Measurements from ENCODE around the gene ZNG1F. TPM values are rescaled to one million over a fixed set of nuclear protein-coding genes. Genes with fewer than 3 reads are reported as not detected.
"Not testable (repeated sequence)": the region's sequence is repeated elsewhere in the genome, so short reads cannot be mapped to it uniquely, and the experiment has no call there.

The ZNG1F gene
- total and polyA plus RNA-seq, 9 of the 15 experiments (the other 6 are each of a cell fraction or from before 2014, with no cell fraction given), result 6.9 to 104 (median 32.2) TPM

GRCh38 chr9:41219831-41220230 lies 30.7 kb upstream of the ZNG1F start:
- intact Hi-C loops (cut with micrococcal nuclease); H3K4me3 ChIP-seq; H3K4me2 ChIP-seq (ENCODE audit: insufficient read depth, low read length); DNase-seq (ENCODE audit: extremely low read depth in 1 of 4, low spot score in 3 of 4); H2AFZ ChIP-seq (ENCODE audit: low read depth, low read length); H3K4me1 ChIP-seq (replicated peaks in 1 of 2; ENCODE audit: control insufficient read depth in 2 of 2, insufficient read depth in 2 of 2, low read length in 2 of 2); ATAC-seq; H3K27me3 ChIP-seq (ENCODE audit: control insufficient read depth in 2 of 2, insufficient read depth in 2 of 2, low read length in 2 of 2); H3K27ac ChIP-seq (ENCODE audit: extremely low read depth, low read depth, low read length); H3K36me3 ChIP-seq (ENCODE audit: control insufficient read depth, insufficient read depth, low read length); CTCF ChIA-PET (ENCODE audit: low intra/inter-chr PET ratio); H3K9me3 ChIP-seq (replicated peaks; ENCODE audit: control insufficient read depth, insufficient read depth, low read depth, low read length); in situ Hi-C loops (cut with MboI); FAIRE-seq; H3K79me2 ChIP-seq (ENCODE audit: control insufficient read depth, insufficient read depth, low read length); BruUV-seq (replicated peaks); H3K9me1 ChIP-seq (ENCODE audit: control insufficient read depth, insufficient read depth, low read length); POLR2A ChIA-PET; H4K20me1 ChIP-seq (replicated peaks; ENCODE audit: control insufficient read depth, insufficient read depth, low read length); H3K9ac ChIP-seq (ENCODE audit: insufficient read depth in 1 of 2, low read depth in 2 of 2, low read length in 2 of 2): not testable (repeated sequence)
- WGBS (ENCODE audit: insufficient coverage, low coverage, missing lambda C conversion rate), result 0% methylated on average over 2 of the region's 4 CpGs

GRCh38 chr9:41188439-41188838 lies 678 bp downstream of the ZNG1F start:
- H3K4me3 ChIP-seq; H3K9me1 ChIP-seq (ENCODE audit: control insufficient read depth, insufficient read depth, low read length); intact Hi-C loops (cut with micrococcal nuclease); H2AFZ ChIP-seq (ENCODE audit: low read depth, low read length); POLR2A ChIA-PET; H3K9ac ChIP-seq (ENCODE audit: insufficient read depth in 1 of 2, low read depth in 2 of 2, low read length in 2 of 2); H3K27ac ChIP-seq (ENCODE audit: extremely low read depth, low read depth, low read length); FAIRE-seq; H3K4me2 ChIP-seq (ENCODE audit: insufficient read depth, low read length); in situ Hi-C loops (cut with MboI); BruUV-seq (replicated peaks); CTCF ChIA-PET (ENCODE audit: low intra/inter-chr PET ratio); DNase-seq (ENCODE audit: extremely low read depth in 1 of 4, low spot score in 3 of 4); H3K9me3 ChIP-seq (replicated peaks; ENCODE audit: control insufficient read depth, insufficient read depth, low read depth, low read length); ATAC-seq; H4K20me1 ChIP-seq (replicated peaks; ENCODE audit: control insufficient read depth, insufficient read depth, low read length); H3K36me3 ChIP-seq (ENCODE audit: control insufficient read depth, insufficient read depth, low read length); H3K4me1 ChIP-seq (replicated peaks in 1 of 2; ENCODE audit: control insufficient read depth in 2 of 2, insufficient read depth in 2 of 2, low read length in 2 of 2); H3K79me2 ChIP-seq (ENCODE audit: control insufficient read depth, insufficient read depth, low read length); H3K27me3 ChIP-seq (ENCODE audit: control insufficient read depth in 2 of 2, insufficient read depth in 2 of 2, low read length in 2 of 2): not testable (repeated sequence)
- no CpG with 5 or more reads among the region's 11 CpGs for WGBS (ENCODE audit: insufficient coverage, low coverage, missing lambda C conversion rate)

- BruUV-seq (replicated peaks); H3K36me3 ChIP-seq (ENCODE audit: control insufficient read depth, insufficient read depth, low read length); FAIRE-seq; H3K79me2 ChIP-seq (ENCODE audit: control insufficient read depth, insufficient read depth, low read length); H3K4me2 ChIP-seq (ENCODE audit: insufficient read depth, low read length); H3K27me3 ChIP-seq (ENCODE audit: control insufficient read depth in 2 of 2, insufficient read depth in 2 of 2, low read length in 2 of 2); H3K4me1 ChIP-seq (replicated peaks in 1 of 2; ENCODE audit: control insufficient read depth in 2 of 2, insufficient read depth in 2 of 2, low read length in 2 of 2); in situ Hi-C loops (cut with MboI); H3K9me3 ChIP-seq (replicated peaks; ENCODE audit: control insufficient read depth, insufficient read depth, low read depth, low read length); H3K9ac ChIP-seq (ENCODE audit: insufficient read depth in 1 of 2, low read depth in 2 of 2, low read length in 2 of 2); ATAC-seq; H3K27ac ChIP-seq (ENCODE audit: extremely low read depth, low read depth, low read length); intact Hi-C loops (cut with micrococcal nuclease); CTCF ChIA-PET (ENCODE audit: low intra/inter-chr PET ratio); H2AFZ ChIP-seq (ENCODE audit: low read depth, low read length); H4K20me1 ChIP-seq (replicated peaks; ENCODE audit: control insufficient read depth, insufficient read depth, low read length); H3K9me1 ChIP-seq (ENCODE audit: control insufficient read depth, insufficient read depth, low read length); H3K4me3 ChIP-seq; DNase-seq (ENCODE audit: extremely low read depth in 1 of 4, low spot score in 3 of 4); POLR2A ChIA-PET: not testable (repeated sequence)
- WGBS (ENCODE audit: insufficient coverage, low coverage, missing lambda C conversion rate), result 80% methylated on average over 1 of the region's 4 CpGs
Observed at GRCh38 chr9:41174994-41175393, 14.1 kb downstream of the ZNG1F start.

DNA sequence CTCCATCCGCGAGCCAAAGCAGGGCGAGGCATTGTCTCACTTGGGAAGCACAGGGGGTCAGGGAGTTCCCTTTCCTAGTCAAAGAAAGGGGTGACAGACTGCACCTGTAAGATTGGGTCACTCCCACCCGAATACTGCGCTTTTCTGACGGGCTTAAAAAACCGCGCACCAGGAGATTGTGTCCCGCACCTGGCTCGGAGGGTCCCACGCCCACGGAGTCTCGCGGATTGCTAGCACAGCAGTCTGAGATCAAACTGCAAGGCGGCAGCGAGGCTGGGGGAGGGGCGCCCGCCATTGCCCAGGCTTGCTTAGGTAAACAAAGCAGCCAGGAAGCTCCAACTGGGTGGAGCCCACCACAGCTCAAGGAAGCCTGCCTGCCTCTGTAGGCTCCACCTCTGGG lies 39.0 kb downstream of the ZNG1F start:
- H4K20me1 ChIP-seq (replicated peaks; ENCODE audit: control insufficient read depth, insufficient read depth, low read length); CTCF ChIA-PET (ENCODE audit: low intra/inter-chr PET ratio); in situ Hi-C loops (cut with MboI); H3K27ac ChIP-seq (ENCODE audit: extremely low read depth, low read depth, low read length); DNase-seq (ENCODE audit: extremely low read depth in 1 of 4, low spot score in 3 of 4); H3K9me3 ChIP-seq (replicated peaks; ENCODE audit: control insufficient read depth, insufficient read depth, low read depth, low read length); POLR2A ChIA-PET; H3K4me1 ChIP-seq (replicated peaks in 1 of 2; ENCODE audit: control insufficient read depth in 2 of 2, insufficient read depth in 2 of 2, low read length in 2 of 2); H3K4me2 ChIP-seq (ENCODE audit: insufficient read depth, low read length); FAIRE-seq; intact Hi-C loops (cut with micrococcal nuclease); H3K9me1 ChIP-seq (ENCODE audit: control insufficient read depth, insufficient read depth, low read length); H3K9ac ChIP-seq (ENCODE audit: insufficient read depth in 1 of 2, low read depth in 2 of 2, low read length in 2 of 2); H3K4me3 ChIP-seq; H2AFZ ChIP-seq (ENCODE audit: low read depth, low read length); H3K36me3 ChIP-seq (ENCODE audit: control insufficient read depth, insufficient read depth, low read length); BruUV-seq (replicated peaks); ATAC-seq; H3K27me3 ChIP-seq (ENCODE audit: control insufficient read depth in 2 of 2, insufficient read depth in 2 of 2, low read length in 2 of 2); H3K79me2 ChIP-seq (ENCODE audit: control insufficient read depth, insufficient read depth, low read length): not testable (repeated sequence)
- WGBS (ENCODE audit: insufficient coverage, low coverage, missing lambda C conversion rate), result 100% methylated on average over 6 of the region's 18 CpGs

Data from K562 (cell line).